Stimulated activated CD4-positive, alpha-beta T cell treated with anti-CD3 and anti-CD28 coated beads, Interleukin-15, amount 100 ng/mL, for 24 hours (primary cell): ENCODE data around the gene INSR.
"Not testable (repeated sequence)": the region's sequence is repeated elsewhere in the genome, so short reads cannot be mapped to it uniquely, and the experiment has no call there.

ENCODE experiments used
- DNase-seq: peaks from one replicate; pipeline ENCODE4 v3.0.0-alpha.2; 2020

INSR gene

GRCh38 chr19:7257148-7258040 is 36.8 kb downstream of the INSR start:
- DNase-seq: no peak

GRCh38 chr19:7255631-7256030 is 38.6 kb downstream of the INSR start:
- no peak for DNase-seq

GRCh38 chr19:7255119-7255518 is 39.1 kb downstream of the INSR start:
- DNase-seq: no peak

- no peak for DNase-seq
Measured at GRCh38 chr19:7254590-7254989, 39.6 kb downstream of the INSR start.

GRCh38 chr19:7252364-7252763 is 41.9 kb downstream of the INSR start:
- no peak for DNase-seq

GRCh38 chr19:7251494-7251893 is 42.7 kb downstream of the INSR start:
- DNase-seq: no peak

- DNase-seq: no peak
Measured at GRCh38 chr19:7250951-7251350, 43.3 kb downstream of the INSR start.

- DNase-seq: no peak
Measured at GRCh38 chr19:7250057-7250596, 44.1 kb downstream of the INSR start.

- DNase-seq: no peak
Measured at GRCh38 chr19:7247155-7247554, 47.1 kb downstream of the INSR start.

- no peak for DNase-seq
Measured at GRCh38 chr19:7246601-7247000, 47.6 kb downstream of the INSR start.

- no peak for DNase-seq
Measured at GRCh38 chr19:7242601-7243258, 51.5 kb downstream of the INSR start.

GRCh38 chr19:7238051-7238450 is 56.2 kb downstream of the INSR start:
- no peak for DNase-seq

- DNase-seq: no peak
Measured at GRCh38 chr19:7236153-7236552, 58.1 kb downstream of the INSR start.

GRCh38 chr19:7230826-7231225 is 63.4 kb downstream of the INSR start:
- no peak for DNase-seq

GRCh38 chr19:7229735-7230134 is 64.5 kb downstream of the INSR start:
- no peak for DNase-seq

GRCh38 chr19:7228935-7229541 is 65.2 kb downstream of the INSR start:
- DNase-seq: no peak

GRCh38 chr19:7227735-7228134 is 66.5 kb downstream of the INSR start:
- no peak for DNase-seq

- not testable (repeated sequence) for DNase-seq
Measured at GRCh38 chr19:7227149-7227548, 67.1 kb downstream of the INSR start.

- no peak for DNase-seq
Measured at GRCh38 chr19:7226739-7227138, 67.5 kb downstream of the INSR start.

GRCh38 chr19:7225741-7226140 is 68.5 kb downstream of the INSR start:
- no peak for DNase-seq

GRCh38 chr19:7224995-7225394 is 69.2 kb downstream of the INSR start:
- DNase-seq: no peak

- DNase-seq: no peak
Measured at GRCh38 chr19:7224209-7224686, 70.0 kb downstream of the INSR start.

- DNase-seq: no peak
Measured at GRCh38 chr19:7223429-7223828, 70.8 kb downstream of the INSR start.

GRCh38 chr19:7219056-7219455 is 75.2 kb downstream of the INSR start:
- no peak for DNase-seq
